Measurements from ENCODE around the gene C6orf15. TPM values are rescaled to one million over a fixed set of nuclear protein-coding genes. Genes with fewer than 3 reads are reported as not detected.
A peak's percentile ranks its signal among the peaks of the same experiment; 100 is the strongest.
"Not testable (repeated sequence)": the region's sequence is repeated elsewhere in the genome, so short reads cannot be mapped to it uniquely, and the experiment has no call there.

C6orf15 gene
- total RNA-seq, 2 donors from 2014 or later = not detected

- no peaks in the 10 kb centered on the region for H3K9me3 ChIP-seq
- no peak overlapping the region for H3K4me3 ChIP-seq
- H3K9ac ChIP-seq (ENCODE audit: low read depth in 2 of 2, low read length in 2 of 2) = no peak overlapping the region
- H3K27me3 ChIP-seq = no peaks in the 10 kb centered on the region
- DNase-seq = no peak
- no peak overlapping the region for H3K27ac ChIP-seq
- TF ChIP-seq CTCF (IDR thresholded peaks at IDR 0.05) = no peak
- H3K4me1 ChIP-seq = peaks cover 3% of the 10 kb centered on the region
- intact Hi-C loops (cut with DNase I) = loop anchor here (5.0 kb wide), 1 partner anchor 159 kb away; no protein-coding TSS in a partner anchor
- H3K36me3 ChIP-seq = no peaks in the 10 kb centered on the region
These were observed 35.8 kb downstream of the C6orf15 start for GRCh38 chr6:31076611-31077010.

GRCh38 chr6:31075528-31075927, 36.8 kb downstream of the C6orf15 start:
- no peak overlapping the region for H3K27ac ChIP-seq

DNA sequence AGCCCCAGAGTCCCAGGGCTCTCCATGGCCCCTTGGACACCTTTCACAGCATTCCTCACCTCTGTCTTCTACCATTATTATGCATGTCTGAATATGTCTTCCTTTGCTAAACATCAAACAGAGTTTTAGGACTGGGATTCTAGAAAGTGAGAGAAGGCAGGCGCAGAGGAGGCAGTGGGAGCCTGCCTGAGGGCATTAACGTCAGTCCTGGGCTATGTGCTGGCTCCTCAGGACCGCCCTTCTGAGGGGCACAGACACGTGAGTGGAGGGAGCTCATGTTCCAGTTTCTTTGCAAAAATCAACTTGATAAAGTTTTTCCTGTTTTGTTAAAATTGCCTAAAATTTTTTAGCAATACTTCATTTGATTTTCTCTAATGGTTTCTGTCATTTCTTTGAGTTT, 38.0 kb downstream of the C6orf15 start:
- Histone ChIP-seq H3K36me3 (no peaks in the 10 kb centered on the region), H3K27ac (no peak overlapping the region), H3K9ac (ENCODE audit: low read depth in 2 of 2, low read length in 2 of 2) (no peak overlapping the region), H3K27me3 (no peaks in the 10 kb centered on the region), H3K4me3 (no peak overlapping the region), H3K9me3 (no peaks in the 10 kb centered on the region), H3K4me1 (peaks cover 3% of the 10 kb centered on the region)
- no peak for DNase-seq
- TF ChIP-seq CTCF (IDR thresholded peaks at IDR 0.05) = no peak
- intact Hi-C loops (cut with DNase I) = no loop called here

More at GRCh38 chr6:31075528-31075927, 36.8 kb downstream of the C6orf15 start:
- Histone ChIP-seq H3K4me1 (peaks cover 3% of the 10 kb centered on the region), H3K4me3 (no peak overlapping the region), H3K36me3 (no peaks in the 10 kb centered on the region), H3K9ac (ENCODE audit: low read depth in 2 of 2, low read length in 2 of 2) (no peak overlapping the region), H3K27me3 (no peaks in the 10 kb centered on the region), H3K9me3 (no peaks in the 10 kb centered on the region)
- DNase-seq = no peak
- no peak for TF ChIP-seq CTCF (IDR thresholded peaks at IDR 0.05)
- intact Hi-C loops (cut with DNase I) = loop anchor here (5.0 kb wide), 1 partner anchor 158 kb away; no protein-coding TSS in a partner anchor

DNA sequence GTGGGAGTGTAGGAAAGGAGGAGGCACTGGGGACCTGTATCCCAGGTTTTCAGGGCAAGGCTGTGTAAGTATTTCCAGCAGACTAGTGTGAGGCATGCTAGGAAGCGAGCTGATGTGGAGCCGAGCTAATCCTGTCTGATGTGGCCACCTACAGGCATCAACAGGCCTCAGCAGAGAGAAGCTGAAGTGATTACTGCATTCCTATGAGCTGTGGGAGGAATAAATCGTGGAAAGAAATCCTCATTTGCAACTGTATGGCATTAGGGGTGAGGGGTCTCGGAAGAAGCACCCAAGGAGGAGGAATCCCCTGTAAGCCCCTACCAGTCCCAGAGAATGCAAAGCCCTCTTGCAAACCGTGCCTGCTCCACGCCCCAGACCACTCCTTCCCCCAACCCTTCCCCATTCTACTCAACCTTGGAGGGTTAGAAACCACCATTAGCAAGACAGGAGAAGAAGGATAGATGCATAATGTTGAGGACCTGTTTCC, 41.6 kb downstream of the C6orf15 start:
- intact Hi-C loops (cut with DNase I) = no loop called here

GRCh38 chr6:31068669-31069340, 43.6 kb downstream of the C6orf15 start:
- H3K9ac ChIP-seq (ENCODE audit: low read depth in 2 of 2, low read length in 2 of 2) = no peak overlapping the region
- intact Hi-C loops (cut with DNase I) = no loop called here
- no peak overlapping the region for H3K27ac ChIP-seq

More for the DNA sequence above, 41.6 kb downstream of the C6orf15 start:
- Histone ChIP-seq H3K9me3 (no peaks in the 10 kb centered on the region), H3K9ac (ENCODE audit: low read depth in 2 of 2, low read length in 2 of 2) (no peak overlapping the region), H3K27me3 (no peaks in the 10 kb centered on the region), H3K4me1 (peaks cover 3% of the 10 kb centered on the region), H3K4me3 (no peak overlapping the region), H3K36me3 (no peaks in the 10 kb centered on the region), H3K27ac (no peak overlapping the region)
- TF ChIP-seq CTCF (IDR thresholded peaks at IDR 0.05) = no peak
- no peak for DNase-seq

GRCh38 chr6:31067891-31068668, 44.3 kb downstream of the C6orf15 start:
- intact Hi-C loops (cut with DNase I); H3K27ac ChIP-seq: not testable (repeated sequence)

More at GRCh38 chr6:31068669-31069340, 43.6 kb downstream of the C6orf15 start:
- Histone ChIP-seq H3K9me3 (no peaks in the 10 kb centered on the region), H3K36me3 (no peaks in the 10 kb centered on the region), H3K27me3 (no peaks in the 10 kb centered on the region), H3K4me3 (no peak overlapping the region), H3K4me1 (peaks cover 3% of the 10 kb centered on the region)
- peak; percentile 84 for DNase-seq
- TF ChIP-seq CTCF (IDR thresholded peaks at IDR 0.05) = peak; percentile 91

DNA sequence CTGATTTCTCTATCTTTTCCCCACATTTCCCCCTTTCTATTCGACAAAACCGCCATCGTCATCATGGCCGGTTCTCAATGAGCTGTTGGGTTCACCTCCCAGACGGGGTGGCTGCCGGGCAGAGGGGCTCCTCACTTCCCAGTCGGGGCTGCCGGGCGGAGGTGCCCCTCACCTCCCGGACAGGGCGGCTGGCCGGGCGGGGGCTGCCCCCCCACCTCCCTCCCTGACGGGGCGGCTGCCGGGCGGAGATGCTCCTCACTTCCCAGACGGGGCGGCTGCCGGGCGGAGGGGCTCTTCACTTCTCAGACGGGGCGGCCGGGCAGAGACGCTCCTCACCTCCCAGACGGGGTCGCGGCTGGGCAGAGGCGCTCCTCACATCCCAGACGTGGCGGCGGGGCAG, 45.3 kb downstream of the C6orf15 start:
- DNase-seq; H3K9ac ChIP-seq (ENCODE audit: low read depth in 2 of 2, low read length in 2 of 2); H3K4me1 ChIP-seq; H3K27me3 ChIP-seq; H3K36me3 ChIP-seq; H3K4me3 ChIP-seq; H3K9me3 ChIP-seq; intact Hi-C loops (cut with DNase I); H3K27ac ChIP-seq: not testable (repeated sequence)

More at GRCh38 chr6:31067891-31068668, 44.3 kb downstream of the C6orf15 start:
- not testable (repeated sequence) for DNase-seq; H3K4me3 ChIP-seq; H3K4me1 ChIP-seq; H3K36me3 ChIP-seq; H3K9ac ChIP-seq (ENCODE audit: low read depth in 2 of 2, low read length in 2 of 2); H3K27me3 ChIP-seq; H3K9me3 ChIP-seq

Data from colonic mucosa (tissue), 4 donors.